GM12864 (cell line): Measurements from ENCODE around the gene MGRN1.

Experiments
- DNase-seq: peaks from one replicate; pipeline ENCODE4 v3.0.0-alpha.2; 2011; ENCODE audit warnings: low read depth
- H3K4me3 ChIP-seq: 2 replicates; pipeline ENCODE4 v1.5.1; 2011; ENCODE audit warnings: mild to moderate bottlenecking, low read depth, low read length, control low read depth
- TF ChIP-seq, protein P1 (sequence below): IDR thresholded peaks from 2 replicates; pipeline ENCODE4 v1.5.1; 2011; ENCODE audit warnings: low read depth, mild to moderate bottlenecking, moderate library complexity, low read length, control low read depth, inconsistent platforms; ENCODE audit errors: missing control alignments

Gene MGRN1

DNA sequence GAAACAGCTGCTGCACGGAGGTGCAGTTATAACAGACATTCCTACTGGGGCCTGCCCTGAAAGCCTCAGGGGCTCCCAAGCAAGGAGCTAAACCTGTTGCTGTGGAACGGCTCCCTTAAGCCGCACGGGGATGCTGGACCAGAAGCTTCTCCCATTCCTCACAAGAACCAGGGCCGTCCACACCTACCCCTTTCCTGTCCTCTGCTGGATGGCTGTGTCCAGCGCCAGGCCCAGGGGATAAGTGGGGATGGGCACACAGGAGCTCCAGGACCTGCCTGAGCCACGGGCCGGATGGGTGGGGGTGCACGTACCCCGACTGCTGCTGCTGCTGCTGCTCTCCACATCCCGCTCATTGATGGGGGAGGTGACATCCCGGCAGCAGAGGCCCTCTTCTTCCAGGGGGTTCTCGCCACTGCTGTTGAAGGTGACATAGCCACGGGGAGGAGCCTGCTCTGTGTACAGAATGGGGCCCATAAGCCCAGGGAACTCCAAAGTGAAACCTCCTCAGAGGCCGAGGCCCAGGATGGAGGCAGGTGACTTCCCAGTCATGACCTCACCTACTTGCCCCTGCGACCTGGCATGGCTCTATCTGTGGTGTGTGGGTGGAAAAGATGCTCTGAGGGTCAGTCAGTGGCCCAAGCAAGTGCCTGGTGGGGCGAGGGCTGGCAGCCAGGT is 77.3 kb downstream of the MGRN1 start:
- DNase-seq, result no peak
- TF ChIP-seq, protein P1, sequence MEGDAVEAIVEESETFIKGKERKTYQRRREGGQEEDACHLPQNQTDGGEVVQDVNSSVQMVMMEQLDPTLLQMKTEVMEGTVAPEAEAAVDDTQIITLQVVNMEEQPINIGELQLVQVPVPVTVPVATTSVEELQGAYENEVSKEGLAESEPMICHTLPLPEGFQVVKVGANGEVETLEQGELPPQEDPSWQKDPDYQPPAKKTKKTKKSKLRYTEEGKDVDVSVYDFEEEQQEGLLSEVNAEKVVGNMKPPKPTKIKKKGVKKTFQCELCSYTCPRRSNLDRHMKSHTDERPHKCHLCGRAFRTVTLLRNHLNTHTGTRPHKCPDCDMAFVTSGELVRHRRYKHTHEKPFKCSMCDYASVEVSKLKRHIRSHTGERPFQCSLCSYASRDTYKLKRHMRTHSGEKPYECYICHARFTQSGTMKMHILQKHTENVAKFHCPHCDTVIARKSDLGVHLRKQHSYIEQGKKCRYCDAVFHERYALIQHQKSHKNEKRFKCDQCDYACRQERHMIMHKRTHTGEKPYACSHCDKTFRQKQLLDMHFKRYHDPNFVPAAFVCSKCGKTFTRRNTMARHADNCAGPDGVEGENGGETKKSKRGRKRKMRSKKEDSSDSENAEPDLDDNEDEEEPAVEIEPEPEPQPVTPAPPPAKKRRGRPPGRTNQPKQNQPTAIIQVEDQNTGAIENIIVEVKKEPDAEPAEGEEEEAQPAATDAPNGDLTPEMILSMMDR, result no peak
- H3K4me3 ChIP-seq, result no peak overlapping the region

DNA sequence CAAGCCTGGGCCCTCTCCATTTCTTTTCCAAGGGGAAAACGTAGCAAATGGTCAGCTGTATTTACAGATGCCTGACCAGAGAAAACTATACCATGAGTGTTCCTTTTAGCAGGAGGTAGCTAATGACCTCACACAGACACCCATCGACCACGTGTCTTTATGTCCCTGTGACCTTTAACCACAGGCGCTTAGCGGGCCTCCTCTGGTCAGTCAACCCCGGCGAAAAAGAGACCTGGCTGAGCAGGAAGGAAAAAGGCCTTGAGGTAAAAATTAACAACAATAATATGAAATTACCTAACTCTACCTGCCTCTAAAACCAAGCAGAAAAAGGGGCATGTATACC is 77.8 kb downstream of the MGRN1 start:
- H3K4me3 ChIP-seq, result no peak overlapping the region
- no peak for DNase-seq
- TF ChIP-seq, protein P1, result no peak

DNA sequence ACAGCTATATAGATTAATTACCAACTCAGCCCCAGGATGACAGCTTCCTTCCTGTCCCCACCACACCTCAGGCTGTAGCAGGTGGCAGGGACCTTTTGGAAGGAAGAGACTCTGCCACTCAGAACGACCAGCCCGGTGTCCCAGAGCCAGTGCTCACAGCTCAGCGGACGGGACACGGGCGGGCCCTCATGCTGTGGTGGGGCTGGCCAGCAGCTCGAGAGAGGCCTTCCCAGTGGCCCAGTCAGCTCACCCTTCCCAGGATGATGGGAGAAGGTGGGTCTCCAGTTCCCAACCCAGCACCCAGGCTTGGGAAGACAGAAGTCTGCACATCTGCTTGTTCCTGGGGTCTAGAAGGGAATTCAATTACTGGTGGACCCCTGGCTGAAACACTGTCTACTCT is 79.3 kb downstream of the MGRN1 start:
- DNase-seq, result no peak
- TF ChIP-seq, protein P1, result no peak
- H3K4me3 ChIP-seq, result no peak overlapping the region

DNA sequence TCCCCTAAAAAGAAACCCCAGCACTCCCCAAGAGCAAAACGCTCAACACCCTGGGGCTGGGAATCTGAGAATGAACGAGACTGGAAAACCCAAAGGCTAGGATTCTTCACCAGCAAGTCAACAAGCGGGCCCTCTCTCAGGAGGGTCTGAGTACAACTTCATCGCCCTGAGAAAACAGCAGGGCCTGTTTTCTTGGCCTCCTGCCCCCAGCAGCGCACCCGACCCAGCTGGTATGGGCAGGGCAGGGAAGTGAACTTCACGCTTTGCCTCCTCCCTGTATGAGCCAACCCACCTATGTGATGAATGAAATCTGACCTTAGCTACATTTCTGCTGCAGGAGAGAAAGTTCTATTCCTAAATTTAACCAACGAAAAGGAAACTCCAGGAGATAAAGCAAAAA is 79.9 kb downstream of the MGRN1 start:
- TF ChIP-seq, protein P1, result no peak
- no peak overlapping the region for H3K4me3 ChIP-seq
- no peak for DNase-seq

DNA sequence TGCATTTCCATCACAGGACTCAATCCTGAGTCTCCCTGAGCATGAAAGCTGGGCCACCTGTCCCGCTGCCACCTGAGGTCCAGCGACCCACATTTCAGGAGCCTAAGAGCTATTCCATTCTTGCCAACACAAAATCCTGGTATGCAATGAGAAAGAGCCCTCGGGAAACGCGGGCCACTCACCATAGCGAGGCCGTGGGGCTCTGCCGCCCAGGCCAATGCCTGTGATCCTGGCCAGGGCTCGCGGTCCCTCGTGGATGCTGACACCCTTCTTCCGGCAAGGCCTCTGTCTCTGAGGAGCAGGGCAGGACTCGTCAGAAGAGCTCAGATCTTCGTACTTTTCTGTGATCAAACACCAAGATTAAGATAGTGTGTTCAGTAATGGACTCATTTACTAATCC is 80.3 kb downstream of the MGRN1 start:
- no peak for DNase-seq
- no peak overlapping the region for H3K4me3 ChIP-seq
- TF ChIP-seq, protein P1, result no peak

DNA sequence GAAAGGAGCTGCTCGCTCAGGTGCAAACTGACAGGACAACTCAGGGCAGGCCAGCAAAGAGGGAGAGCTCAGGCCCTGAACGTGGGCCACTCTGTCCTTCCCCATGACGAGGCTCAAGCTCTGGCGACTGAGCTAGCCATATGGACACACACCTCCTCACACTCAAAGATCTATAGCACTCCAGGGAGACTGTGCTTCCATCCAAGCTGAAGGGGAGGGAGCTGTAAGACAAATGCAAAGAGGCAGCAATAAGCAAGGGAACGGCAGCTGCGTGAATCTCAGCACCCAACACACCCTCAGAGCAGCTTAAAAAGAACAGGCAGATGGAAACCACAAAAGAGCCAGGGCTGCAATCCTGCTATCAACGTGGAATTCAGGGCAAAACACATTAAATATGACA is 82.2 kb downstream of the MGRN1 start:
- no peak overlapping the region for H3K4me3 ChIP-seq
- TF ChIP-seq, protein P1, result no peak
- no peak for DNase-seq

DNA sequence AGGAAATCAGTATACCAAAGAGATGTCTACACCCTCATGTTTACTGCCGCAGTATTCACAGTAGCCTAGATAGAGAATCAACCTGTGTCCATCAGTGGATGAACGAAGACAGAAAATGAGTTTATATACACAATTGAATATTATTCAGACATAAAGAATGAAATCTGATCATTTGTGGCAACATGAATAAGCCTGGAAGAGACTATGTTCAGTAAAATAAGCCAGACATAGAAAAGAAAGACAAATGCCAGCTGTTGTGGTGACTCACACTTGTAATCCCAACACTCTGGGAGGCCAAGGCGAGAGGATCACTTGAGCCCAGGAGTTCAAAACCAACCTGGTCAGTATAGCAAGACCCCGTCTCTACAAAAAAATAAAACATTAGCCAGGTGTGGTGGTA is 84.9 kb downstream of the MGRN1 start:
- no peak for DNase-seq
- no peak overlapping the region for H3K4me3 ChIP-seq
- TF ChIP-seq, protein P1, result no peak
